ENCODE measurements around the gene TSPAN3.

DNA sequence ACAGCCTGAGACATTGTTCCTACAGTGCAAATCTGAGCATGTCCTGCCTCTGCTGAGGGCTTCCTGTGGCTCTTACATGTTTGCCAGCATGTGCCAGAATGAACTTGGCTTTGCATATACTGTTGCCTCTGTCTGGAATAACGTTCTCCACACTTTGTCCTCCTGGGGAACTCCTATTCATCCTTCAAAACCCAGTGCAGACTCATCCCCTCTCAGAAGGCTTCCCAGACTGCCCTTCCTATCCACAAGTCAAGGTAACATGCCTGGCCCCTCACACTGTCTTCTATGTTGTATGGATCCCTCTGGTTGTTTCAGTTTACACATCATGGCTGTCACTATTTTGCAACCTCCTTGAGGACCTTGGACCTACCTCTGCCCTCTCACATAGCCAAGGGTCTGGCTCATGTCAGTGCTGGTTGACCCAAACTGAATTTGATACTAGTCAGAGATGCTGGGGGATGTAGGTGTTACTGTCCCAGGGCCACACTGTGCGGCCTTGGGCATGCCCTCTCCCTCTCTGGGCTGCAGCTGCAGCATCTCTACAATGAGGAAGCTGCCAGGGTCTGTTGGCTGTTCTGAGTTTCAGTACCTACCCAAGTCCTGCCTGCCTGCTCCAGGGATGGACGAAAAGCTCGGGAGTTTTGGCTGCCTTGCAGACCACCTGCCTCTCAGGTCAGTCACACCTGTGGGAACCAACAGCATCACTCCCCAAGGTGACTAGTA lies 29.0 kb upstream of the TSPAN3 start:
- TF ChIP-seq POLR2A (IDR thresholded peaks at IDR 0.05; ENCODE audit: low read depth, low read length) (no peak), POLR2AphosphoS5 (IDR thresholded peaks at IDR 0.05; ENCODE audit: low read depth, low read length) (no peak)

Measured in GM12892 (cell line).